C1 segment of cervical spinal cord (tissue), 14 donors: ENCODE results near the gene ABHD13.

Experiments used
- DNase-seq, 14 donors: peaks; one replicate each; lab custom pipeline; 2025; lab: John Stamatoyannopoulos, UW

ABHD13 gene

DNA sequence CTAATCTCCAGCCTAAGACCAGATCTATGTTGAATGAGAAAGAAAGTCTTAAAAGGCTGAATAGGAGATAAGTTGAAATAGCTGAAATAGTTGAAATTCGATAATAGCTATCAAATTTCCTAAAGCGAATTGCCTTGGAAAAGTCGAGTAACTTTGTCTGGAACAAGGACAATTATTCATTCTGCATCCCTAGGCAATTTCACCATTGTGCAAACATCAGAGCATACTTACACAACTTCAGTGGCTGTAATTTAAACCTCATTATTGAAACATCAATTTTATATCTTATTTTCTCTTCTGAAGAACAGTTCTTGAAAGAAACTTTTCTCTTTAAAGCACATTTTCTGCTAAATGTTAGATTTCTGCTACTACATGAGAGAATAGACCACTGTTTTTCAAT is 64.9 kb downstream of the ABHD13 start:
- DNase-seq: no peak
